ENCODE data around the gene YOD1.

Gene YOD1

DNA sequence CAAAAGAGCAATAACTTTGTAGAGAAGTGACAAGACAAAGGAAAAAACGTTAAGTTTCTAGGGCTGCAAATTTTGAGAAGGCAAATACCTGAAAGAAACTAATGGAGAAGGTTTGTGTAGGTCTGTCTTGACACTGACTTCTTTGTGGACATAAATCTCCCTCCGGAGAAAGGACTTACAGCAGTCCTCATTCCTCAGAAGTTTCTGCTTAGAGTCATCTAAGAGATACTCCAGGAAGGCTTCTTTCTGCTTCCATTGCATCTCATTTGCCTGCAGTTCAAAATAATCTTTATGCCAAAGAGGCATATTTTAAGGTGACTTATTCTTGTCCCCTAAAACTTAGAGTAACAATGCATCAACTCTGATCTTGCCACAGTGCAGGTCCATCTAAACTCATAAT, 33.2 kb upstream of the YOD1 start:
- H3K4me1 ChIP-seq (ENCODE audit: control insufficient read depth, insufficient read depth, low read length, unreplicated experiment): no peaks in the 10 kb centered on the region
- H3K27ac ChIP-seq (ENCODE audit: low read depth, low read length): no peak overlapping the region
- H2AFZ ChIP-seq (ENCODE audit: low read length, unreplicated experiment): no peak overlapping the region
- H3K27me3 ChIP-seq (ENCODE audit: insufficient read depth, low read length): peaks cover 32% of the 10 kb centered on the region
- H3K79me2 ChIP-seq (ENCODE audit: control insufficient read depth, insufficient read depth, low read length, unreplicated experiment): no peaks in the 10 kb centered on the region
- H3K36me3 ChIP-seq (ENCODE audit: insufficient read depth, low read length): no peaks in the 10 kb centered on the region
- H3K4me3 ChIP-seq (ENCODE audit: low read depth, low read length): no peak overlapping the region

DNA sequence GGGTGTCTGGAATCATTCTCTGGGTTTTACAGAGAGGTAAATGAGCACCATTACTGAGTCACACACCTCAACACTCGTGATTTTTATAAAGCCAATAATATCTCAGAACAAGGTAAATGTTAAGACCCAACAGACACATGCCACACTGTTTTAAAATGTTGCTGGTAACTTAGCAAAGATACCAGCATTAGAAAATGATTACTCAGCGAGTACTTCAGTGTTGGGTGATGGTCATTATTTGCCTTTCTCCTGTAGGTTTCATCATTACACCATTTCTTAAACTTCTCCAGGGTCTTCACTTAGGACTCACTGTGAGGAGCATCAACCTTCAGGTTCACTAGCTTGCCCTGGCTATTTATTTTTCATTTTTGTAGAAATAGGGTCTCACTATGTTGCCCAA, 30.8 kb upstream of the YOD1 start:
- no peaks in the 10 kb centered on the region for H3K36me3 ChIP-seq (ENCODE audit: insufficient read depth, low read length)
- peaks cover 32% of the 10 kb centered on the region; the same call in 1 of the 2 replicates for H3K27me3 ChIP-seq (ENCODE audit: insufficient read depth, low read length)
- H3K4me3 ChIP-seq (ENCODE audit: low read depth, low read length): no peak overlapping the region
- H3K4me1 ChIP-seq (ENCODE audit: control insufficient read depth, insufficient read depth, low read length, unreplicated experiment): no peaks in the 10 kb centered on the region
- no peak overlapping the region for H3K27ac ChIP-seq (ENCODE audit: low read depth, low read length)
- H2AFZ ChIP-seq (ENCODE audit: low read length, unreplicated experiment): no peak overlapping the region
- H3K79me2 ChIP-seq (ENCODE audit: control insufficient read depth, insufficient read depth, low read length, unreplicated experiment): no peaks in the 10 kb centered on the region

DNA sequence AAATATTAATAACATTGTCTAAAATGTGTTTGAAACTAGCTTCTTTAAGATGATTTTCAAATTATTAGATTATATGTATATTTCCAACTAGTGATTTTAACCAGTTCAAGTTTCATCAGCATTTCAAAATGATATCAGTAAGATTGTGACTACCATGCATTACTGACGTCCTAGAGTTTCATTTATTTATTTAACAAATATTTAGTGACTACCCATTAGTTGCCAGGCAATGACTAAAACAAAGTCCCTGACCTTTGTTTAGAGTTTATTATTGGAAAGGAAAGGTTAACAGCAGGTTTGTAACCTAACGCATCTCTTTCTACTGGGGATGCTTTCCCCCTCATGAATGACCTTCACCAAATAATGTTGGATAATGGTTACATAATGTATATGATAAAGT, 30.1 kb upstream of the YOD1 start:
- H3K4me3 ChIP-seq (ENCODE audit: low read depth, low read length): no peak overlapping the region
- no peaks in the 10 kb centered on the region for H3K79me2 ChIP-seq (ENCODE audit: control insufficient read depth, insufficient read depth, low read length, unreplicated experiment)
- no peaks in the 10 kb centered on the region for H3K36me3 ChIP-seq (ENCODE audit: insufficient read depth, low read length)
- peaks cover 32% of the 10 kb centered on the region; the same call in 1 of the 2 replicates for H3K27me3 ChIP-seq (ENCODE audit: insufficient read depth, low read length)
- H3K27ac ChIP-seq (ENCODE audit: low read depth, low read length): no peak overlapping the region
- H2AFZ ChIP-seq (ENCODE audit: low read length, unreplicated experiment): no peak overlapping the region
- no peaks in the 10 kb centered on the region for H3K4me1 ChIP-seq (ENCODE audit: control insufficient read depth, insufficient read depth, low read length, unreplicated experiment)

DNA sequence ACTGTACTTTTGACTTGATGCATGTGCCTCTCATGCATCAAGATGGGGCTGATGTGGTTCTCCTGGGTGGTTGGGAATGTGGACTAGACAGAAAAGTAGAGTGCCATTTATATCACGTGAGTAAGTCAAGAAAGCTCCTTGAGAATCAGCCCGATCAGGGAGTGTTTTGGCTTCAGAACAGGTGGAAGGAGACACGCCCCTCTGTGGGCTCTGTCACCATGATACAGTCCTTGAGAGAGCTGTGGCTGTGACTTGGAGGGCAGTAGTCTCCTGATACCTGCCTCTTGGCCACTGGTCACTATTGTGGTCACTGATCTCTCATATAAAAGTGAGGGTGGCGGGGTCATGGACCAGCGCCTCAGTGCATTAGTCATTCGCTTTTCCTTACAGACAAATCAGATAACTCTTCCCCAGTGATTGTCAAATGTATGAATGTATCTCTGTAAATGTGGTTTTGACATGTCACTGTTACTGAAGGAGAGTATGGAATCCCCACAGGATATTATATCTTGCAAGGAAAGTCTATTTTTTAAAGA, 28.8 kb upstream of the YOD1 start:
- Histone ChIP-seq H3K27ac (ENCODE audit: low read depth, low read length) (no peak overlapping the region), H3K36me3 (ENCODE audit: insufficient read depth, low read length) (no peaks in the 10 kb centered on the region), H3K4me3 (ENCODE audit: low read depth, low read length) (no peak overlapping the region), H3K4me1 (ENCODE audit: control insufficient read depth, insufficient read depth, low read length, unreplicated experiment) (no peaks in the 10 kb centered on the region), H3K79me2 (ENCODE audit: control insufficient read depth, insufficient read depth, low read length, unreplicated experiment) (no peaks in the 10 kb centered on the region), H3K27me3 (ENCODE audit: insufficient read depth, low read length) (peaks cover 32% of the 10 kb centered on the region; the same call in 1 of the 2 replicates), H2AFZ (ENCODE audit: low read length, unreplicated experiment) (no peak overlapping the region)

DNA sequence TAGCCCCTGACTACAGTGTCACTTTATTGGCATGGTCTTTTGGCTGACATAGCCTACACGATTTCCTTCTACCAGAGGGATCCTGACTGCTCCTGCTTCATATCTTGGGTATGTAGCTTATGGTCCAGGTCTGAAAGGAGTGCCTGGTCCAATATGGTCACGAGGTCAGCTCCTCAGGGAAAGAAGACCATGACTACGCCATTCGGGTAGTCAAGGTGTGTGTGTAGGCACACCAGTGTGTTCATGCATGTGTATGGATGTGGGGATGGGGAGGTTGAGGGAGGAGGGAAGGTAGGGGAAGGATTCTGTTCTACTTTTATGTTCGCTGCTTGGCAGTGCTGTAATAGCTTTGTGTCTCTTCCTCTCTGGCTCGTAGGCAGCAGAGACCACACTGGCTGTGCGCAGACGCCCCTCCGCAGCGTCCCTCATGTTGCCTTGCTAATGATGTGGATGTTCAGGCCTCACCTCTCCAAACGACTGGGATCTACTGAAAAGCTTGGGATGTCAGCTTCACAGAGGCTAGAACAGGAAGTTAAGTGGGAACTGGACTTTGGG, 27.6 kb upstream of the YOD1 start:
- H3K4me1 ChIP-seq (ENCODE audit: control insufficient read depth, insufficient read depth, low read length, unreplicated experiment): no peaks in the 10 kb centered on the region
- H3K27me3 ChIP-seq (ENCODE audit: insufficient read depth, low read length): peaks cover 23% of the 10 kb centered on the region; the same call in 1 of the 2 replicates
- no peak overlapping the region for H3K4me3 ChIP-seq (ENCODE audit: low read depth, low read length)
- no peak overlapping the region for H3K27ac ChIP-seq (ENCODE audit: low read depth, low read length)
- no peak overlapping the region for H2AFZ ChIP-seq (ENCODE audit: low read length, unreplicated experiment)
- H3K79me2 ChIP-seq (ENCODE audit: control insufficient read depth, insufficient read depth, low read length, unreplicated experiment): no peaks in the 10 kb centered on the region
- H3K36me3 ChIP-seq (ENCODE audit: insufficient read depth, low read length): no peaks in the 10 kb centered on the region

DNA sequence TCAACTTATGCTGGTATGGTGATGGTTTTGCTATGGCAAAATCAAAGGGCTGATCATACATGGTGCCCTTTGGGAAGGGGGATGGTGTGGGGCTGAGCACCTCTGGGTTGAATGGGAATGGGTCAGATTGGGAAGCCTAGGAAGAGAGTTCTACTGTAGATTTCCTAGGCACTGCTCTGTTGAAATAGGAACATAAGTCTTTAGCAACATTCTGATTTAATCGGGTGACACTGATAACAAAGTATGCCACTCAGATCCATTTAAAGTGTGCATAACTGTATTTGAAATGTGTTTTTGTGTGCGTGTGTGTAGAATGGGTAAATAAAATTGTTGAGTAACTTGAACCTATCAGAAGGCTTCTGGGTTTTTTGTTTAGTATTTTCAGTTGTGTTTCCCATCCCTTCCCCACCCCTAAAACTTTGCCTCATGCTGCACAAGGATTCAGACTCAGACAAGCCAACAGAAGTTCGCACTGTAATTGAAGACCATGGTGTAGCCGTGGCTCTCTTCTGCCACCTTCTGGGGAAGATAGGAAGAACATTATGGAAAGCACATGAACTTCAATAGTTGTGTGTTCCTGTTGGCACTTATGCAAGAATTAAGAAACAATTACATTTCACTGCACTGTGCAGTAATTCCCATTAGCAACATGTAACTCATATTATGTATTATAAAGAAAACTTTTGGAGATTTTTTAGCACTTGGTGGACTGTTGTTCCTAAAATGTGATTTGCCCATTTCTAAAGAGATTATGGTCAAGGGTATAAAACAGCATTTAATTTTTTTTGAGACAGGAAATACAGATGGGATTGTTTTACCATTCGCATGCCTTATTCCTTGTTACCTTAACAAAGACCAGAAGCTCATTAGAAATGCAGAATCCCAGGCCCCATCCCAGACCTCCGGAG, 26.7 kb upstream of the YOD1 start:
- no peak overlapping the region for H2AFZ ChIP-seq (ENCODE audit: low read length, unreplicated experiment)

DNA sequence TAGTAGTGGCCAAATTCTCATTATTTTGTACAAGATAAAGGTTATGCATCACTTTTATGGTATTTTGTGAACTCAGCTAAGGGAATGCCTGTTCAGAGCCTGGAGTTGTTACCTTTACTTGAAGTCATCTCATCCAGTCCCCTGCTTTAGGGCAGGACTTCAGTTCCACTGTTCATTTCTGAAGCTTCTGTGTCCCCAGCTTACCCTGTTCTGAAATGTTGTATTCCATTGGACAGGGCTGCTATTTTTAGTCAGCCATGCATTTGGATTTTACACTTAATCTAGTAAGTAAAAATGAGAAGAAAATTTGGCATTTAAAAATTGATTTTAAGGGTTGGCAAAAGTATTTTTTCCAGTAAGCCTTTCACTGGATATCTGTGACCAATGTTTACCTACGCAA, 26.0 kb upstream of the YOD1 start:
- H3K79me2 ChIP-seq (ENCODE audit: control insufficient read depth, insufficient read depth, low read length, unreplicated experiment): no peaks in the 10 kb centered on the region
- H3K36me3 ChIP-seq (ENCODE audit: insufficient read depth, low read length): no peaks in the 10 kb centered on the region
- H2AFZ ChIP-seq (ENCODE audit: low read length, unreplicated experiment): no peak overlapping the region
- H3K27me3 ChIP-seq (ENCODE audit: insufficient read depth, low read length): peaks cover 7% of the 10 kb centered on the region; the same call in 1 of the 2 replicates
- H3K4me1 ChIP-seq (ENCODE audit: control insufficient read depth, insufficient read depth, low read length, unreplicated experiment): no peaks in the 10 kb centered on the region
- no peak overlapping the region for H3K27ac ChIP-seq (ENCODE audit: low read depth, low read length)
- no peak overlapping the region for H3K4me3 ChIP-seq (ENCODE audit: low read depth, low read length)

More for the DNA sequence above, 26.7 kb upstream of the YOD1 start:
- no peak overlapping the region for H3K27ac ChIP-seq (ENCODE audit: low read depth, low read length)
- H3K79me2 ChIP-seq (ENCODE audit: control insufficient read depth, insufficient read depth, low read length, unreplicated experiment): no peaks in the 10 kb centered on the region
- peaks cover 13% of the 10 kb centered on the region; the same call in 1 of the 2 replicates for H3K27me3 ChIP-seq (ENCODE audit: insufficient read depth, low read length)
- no peak overlapping the region for H3K4me3 ChIP-seq (ENCODE audit: low read depth, low read length)
- H3K4me1 ChIP-seq (ENCODE audit: control insufficient read depth, insufficient read depth, low read length, unreplicated experiment): no peaks in the 10 kb centered on the region
- no peaks in the 10 kb centered on the region for H3K36me3 ChIP-seq (ENCODE audit: insufficient read depth, low read length)

DNA sequence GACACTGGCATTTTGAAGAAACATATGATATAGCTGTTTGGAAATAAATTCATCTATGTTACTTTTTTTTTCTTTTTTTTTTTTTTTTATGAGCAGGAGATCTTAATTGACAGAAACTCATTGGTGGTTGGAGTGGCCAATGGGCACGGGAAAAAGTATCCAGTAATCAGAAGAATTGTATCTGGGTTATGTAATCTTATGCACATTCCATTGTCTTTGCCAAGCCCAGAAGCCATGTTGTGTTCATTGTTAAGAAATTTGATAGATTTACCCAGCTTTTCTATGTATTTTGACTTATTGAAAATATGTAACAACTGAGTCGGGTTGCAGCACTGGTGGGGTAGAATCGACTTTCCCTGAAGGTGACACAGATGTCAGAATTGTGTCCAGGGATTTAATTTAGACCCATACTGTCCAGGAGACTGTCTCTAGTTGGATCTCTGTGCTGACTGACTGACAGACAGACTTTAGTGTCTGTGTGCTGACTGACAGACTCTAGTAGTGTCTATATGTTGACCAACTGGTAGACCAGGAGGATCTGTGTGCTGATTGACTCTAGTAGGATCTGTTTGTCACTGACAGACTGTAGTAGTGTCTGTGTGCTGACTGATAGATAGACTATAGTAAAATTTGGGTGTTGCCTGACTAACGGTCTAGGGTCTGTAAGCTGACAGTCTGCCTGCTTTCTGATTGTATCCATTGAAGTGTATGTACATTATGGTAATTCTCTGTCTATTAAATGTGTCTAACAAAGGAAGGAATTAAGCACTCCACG, 25.4 kb upstream of the YOD1 start:
- Histone ChIP-seq H3K27me3 (ENCODE audit: insufficient read depth, low read length) (0 out of 2 replicates have a peak, but pooled peaks cover under 1% of the 10 kb centered on the region), H2AFZ (ENCODE audit: low read length, unreplicated experiment) (no peak overlapping the region), H3K4me3 (ENCODE audit: low read depth, low read length) (no peak overlapping the region), H3K79me2 (ENCODE audit: control insufficient read depth, insufficient read depth, low read length, unreplicated experiment) (no peaks in the 10 kb centered on the region), H3K4me1 (ENCODE audit: control insufficient read depth, insufficient read depth, low read length, unreplicated experiment) (no peaks in the 10 kb centered on the region), H3K36me3 (ENCODE audit: insufficient read depth, low read length) (no peaks in the 10 kb centered on the region), H3K27ac (ENCODE audit: low read depth, low read length) (no peak overlapping the region)

DNA sequence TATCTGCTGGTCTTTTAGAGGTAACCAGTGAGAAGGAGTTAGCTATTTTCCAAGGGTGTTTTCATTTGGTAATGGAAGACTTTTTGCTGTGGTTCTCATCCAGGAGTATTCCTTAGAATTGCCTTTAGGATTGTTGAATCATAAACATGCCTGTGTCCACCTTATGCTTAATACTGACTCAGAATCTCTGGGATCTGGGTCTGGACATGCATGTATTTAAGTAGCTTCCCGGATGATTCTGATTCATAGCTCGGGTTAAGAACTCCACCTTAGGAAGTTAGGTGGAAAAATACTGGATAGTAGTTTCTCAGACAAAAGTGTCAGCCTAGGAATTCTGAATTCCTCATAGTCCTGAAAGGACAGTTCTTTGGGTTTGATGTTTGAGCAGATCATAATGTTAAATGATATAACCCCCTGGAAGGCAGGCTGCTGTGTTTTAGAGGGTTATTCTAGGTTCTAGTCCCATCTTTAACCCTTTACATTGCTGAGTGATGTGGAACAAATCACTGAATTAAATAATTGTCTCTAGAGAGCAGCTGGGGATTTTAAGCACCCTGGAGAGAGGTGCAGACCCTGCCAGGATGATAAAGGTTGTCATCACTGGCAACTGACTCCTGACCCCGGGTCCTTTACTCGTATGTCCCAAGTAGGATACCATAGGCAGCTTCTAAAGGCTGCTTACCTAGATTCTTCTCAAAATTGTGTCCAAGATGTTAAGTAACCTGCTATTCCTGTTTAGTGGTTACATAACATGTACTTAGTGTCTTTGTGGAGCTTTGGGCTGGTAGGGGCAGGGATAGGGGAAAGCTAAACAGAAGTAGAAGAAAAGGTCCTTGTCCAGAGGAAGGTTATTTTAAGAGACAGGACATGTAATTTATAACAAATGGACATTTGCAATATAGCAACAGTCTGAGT, 23.2 kb upstream of the YOD1 start:
- H3K79me2 ChIP-seq (ENCODE audit: control insufficient read depth, insufficient read depth, low read length, unreplicated experiment): no peaks in the 10 kb centered on the region
- no peak overlapping the region for H2AFZ ChIP-seq (ENCODE audit: low read length, unreplicated experiment)
- H3K4me3 ChIP-seq (ENCODE audit: low read depth, low read length): no peak overlapping the region
- no peak overlapping the region for H3K27ac ChIP-seq (ENCODE audit: low read depth, low read length)
- no peaks in the 10 kb centered on the region for H3K4me1 ChIP-seq (ENCODE audit: control insufficient read depth, insufficient read depth, low read length, unreplicated experiment)
- H3K36me3 ChIP-seq (ENCODE audit: insufficient read depth, low read length): no peaks in the 10 kb centered on the region
- no peaks in the 10 kb centered on the region for H3K27me3 ChIP-seq (ENCODE audit: insufficient read depth, low read length)

DNA sequence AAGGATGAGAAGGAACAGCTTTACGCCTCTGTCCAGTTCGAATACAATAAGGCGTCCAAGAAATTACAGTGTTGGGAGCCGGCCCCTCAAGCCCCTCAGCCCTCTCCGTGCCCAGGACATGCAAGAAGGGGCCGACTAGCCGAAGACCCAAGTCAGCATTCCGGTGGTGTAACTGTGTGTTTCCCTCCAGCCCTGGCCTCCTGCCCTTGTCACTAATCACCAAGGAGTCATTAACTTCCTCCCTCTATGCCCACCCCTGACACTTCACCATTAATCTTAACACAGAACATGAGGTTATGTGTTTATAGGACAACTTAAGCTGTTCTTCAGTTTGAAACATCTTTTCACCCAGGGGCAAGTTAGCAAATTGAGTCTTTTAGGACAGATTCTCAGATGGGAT, 21.2 kb upstream of the YOD1 start:
- Histone ChIP-seq H3K4me3 (ENCODE audit: low read depth, low read length) (no peak overlapping the region), H3K27me3 (ENCODE audit: insufficient read depth, low read length) (no peaks in the 10 kb centered on the region), H3K4me1 (ENCODE audit: control insufficient read depth, insufficient read depth, low read length, unreplicated experiment) (no peaks in the 10 kb centered on the region), H3K79me2 (ENCODE audit: control insufficient read depth, insufficient read depth, low read length, unreplicated experiment) (no peaks in the 10 kb centered on the region), H3K36me3 (ENCODE audit: insufficient read depth, low read length) (no peaks in the 10 kb centered on the region), H3K27ac (ENCODE audit: low read depth, low read length) (no peak overlapping the region), H2AFZ (ENCODE audit: low read length, unreplicated experiment) (no peak overlapping the region)
